Activated CD8-positive, alpha-beta memory T cell treated with anti-CD3 and anti-CD28 coated beads, Interleukin-2, amount 50 U/mL, for 24 hours (primary cell): ENCODE data around the gene TENM4.

Experiments used
- DNase-seq: peaks from one replicate; pipeline ENCODE4 v3.0.0-alpha.2; 2020; ENCODE audit errors: extremely low read depth

TENM4 gene

DNA sequence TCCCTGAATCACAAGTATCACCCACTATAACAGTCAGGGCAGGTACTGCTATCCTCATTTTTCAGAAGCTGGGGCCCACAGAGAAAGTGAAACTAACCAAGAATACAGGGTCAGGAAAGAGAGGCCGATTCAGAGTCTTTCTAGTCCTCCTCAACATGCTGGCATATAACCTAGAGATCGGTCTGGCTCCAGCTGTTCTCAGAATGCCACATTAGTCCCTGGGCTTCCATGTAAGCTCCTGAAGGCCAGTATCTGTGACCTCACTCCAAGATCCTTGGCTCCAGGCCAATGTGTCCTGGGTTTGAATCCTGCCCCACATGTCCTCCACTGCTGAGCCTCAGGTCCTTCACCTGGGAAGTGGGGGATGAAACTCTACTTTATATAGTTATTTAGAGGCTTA is 50.4 kb downstream of the TENM4 start:
- DNase-seq: no peak

DNA sequence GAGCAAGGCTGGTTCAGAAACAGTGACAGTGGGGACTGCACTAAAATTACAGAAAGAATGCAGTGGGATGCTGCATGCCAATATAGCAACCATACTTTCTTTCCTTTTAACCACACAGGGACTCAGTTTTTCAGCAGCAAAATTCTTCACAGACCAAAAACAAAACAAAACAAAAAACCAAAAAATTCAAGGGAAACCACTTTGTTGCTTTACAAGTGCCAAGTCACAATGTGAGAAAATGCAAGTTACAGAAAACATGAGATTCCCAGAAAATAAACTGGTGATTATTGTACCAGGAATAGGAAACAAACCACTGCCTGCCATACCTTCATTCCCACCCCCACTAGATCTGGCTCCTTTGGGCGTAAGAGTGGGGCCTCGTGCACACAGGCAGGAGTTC is 52.6 kb downstream of the TENM4 start:
- DNase-seq: no peak

DNA sequence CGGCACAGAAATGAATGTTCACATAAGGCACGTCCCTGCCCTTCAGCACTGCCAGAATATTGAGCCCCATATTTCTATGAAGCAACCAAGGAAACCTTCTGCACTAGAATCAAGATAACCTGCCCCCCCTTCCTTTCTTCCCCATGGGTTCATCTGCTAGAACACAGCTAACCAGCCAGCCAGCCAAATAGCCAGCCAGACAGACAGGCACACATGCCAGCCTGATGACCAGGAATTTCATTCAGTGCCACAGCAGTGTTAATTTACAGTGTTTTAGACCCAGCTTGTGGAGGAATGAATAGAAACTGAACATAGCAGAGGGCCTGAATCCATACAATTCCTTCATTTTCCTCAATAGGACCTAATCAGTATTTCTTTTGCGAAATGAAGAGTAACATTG is 57.0 kb downstream of the TENM4 start:
- DNase-seq: no peak

DNA sequence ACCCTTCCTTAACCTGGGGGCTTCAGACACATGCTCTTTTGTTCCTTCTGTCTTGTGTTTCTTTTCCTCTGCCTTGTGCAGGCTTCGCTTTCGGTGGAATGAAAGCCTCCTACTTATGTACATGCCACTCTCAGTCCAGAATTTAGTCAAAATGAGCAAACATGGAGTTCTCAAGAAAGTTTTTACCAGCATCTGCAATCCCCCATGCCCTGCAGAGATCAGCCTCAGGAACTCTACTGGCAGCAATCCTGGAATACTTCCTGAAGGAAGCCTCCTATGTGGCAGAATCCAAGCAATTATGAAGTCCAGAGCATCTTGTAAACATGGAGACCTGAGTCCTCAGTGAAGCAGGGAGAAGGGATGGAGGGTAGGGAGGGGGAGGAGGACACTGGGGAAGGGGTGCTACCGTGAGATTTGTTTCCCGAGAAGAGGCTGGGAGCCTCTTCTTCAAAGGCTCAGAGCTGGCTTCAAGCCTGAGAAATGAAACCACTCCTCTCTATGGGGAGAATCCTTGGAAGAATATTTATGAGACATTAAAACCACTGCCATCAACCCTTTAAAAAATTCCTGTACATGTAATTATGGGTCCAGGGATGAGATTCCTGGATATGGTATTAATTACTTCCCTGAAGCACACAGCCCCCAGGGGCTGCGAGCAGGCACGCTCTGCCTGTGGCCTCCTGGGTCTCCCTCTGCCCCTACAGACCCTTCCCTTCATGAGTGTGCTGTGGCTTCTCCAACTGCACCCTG is 58.4 kb downstream of the TENM4 start:
- no peak for DNase-seq

DNA sequence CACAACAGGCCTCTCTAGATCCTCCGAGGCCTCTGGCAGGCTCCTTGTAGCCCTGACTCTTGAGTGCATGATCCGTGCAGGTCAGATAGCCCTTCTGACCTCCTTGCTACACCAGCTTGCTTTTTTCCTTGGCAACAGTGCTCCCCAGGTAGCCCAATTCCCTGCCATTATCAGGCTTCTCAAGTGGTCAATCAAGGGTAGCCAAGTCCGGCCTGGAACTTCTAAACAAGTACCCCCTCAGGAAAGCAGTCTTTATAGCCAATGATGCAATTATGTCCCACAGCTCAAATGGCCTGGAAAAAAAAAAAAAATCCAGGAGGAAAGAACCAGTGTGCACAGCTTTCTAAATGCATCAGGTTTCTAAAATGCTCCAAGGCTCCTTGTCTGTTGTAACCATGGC is 59.8 kb downstream of the TENM4 start:
- no peak for DNase-seq

DNA sequence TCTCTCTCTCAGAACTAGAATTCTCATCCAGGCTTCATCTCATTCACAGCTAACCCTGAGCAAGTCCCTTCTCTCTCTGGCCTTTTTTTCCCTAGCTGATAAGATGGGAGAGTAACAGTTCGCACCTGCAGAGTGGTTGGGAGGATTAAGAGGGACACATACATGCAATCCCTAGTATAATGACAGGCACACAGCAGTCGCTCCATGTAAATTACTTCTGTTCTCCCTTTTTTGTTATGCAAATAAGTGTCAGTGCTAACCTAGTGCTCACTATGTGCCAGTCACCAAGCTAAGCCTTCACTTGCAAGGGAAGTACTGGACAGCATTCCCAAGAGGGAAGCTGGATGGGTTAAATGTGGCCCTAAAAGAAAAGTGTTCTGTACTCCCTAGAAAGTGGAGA is 63.4 kb downstream of the TENM4 start:
- DNase-seq: no peak

DNA sequence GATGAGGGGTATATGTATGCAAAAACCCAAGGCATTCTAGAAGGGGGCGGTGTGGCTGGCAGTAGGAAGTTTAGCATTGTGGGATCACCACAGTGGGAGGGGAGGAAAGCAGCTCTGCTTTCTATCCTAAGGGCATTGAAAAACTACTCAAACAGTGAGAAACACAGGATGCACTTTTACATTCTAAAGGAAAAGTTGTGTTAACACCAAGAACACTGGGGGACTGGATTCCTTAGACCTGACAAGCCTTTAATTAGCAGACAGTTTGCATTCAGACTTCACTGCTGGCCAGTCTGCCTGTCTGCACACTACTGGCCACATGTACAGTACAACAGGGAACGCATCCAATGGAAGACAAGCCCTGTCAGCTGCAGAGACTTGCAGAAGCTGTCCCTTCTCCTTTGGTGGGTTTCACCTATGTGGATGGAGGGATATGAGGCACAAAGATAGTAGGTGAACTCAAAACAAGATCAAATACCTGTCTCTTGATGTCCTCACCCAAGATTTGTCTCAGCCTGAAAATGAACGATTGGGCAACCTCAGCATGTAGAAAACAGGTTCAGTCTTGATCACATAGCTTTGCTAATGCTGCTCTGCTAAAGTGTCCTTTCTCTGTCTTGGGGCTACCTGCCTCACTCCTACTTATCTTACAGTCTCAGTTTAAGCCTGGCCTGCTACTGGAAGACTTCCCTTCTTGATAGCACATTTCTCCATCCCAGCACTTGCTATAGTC is 64.8 kb downstream of the TENM4 start:
- no peak for DNase-seq

DNA sequence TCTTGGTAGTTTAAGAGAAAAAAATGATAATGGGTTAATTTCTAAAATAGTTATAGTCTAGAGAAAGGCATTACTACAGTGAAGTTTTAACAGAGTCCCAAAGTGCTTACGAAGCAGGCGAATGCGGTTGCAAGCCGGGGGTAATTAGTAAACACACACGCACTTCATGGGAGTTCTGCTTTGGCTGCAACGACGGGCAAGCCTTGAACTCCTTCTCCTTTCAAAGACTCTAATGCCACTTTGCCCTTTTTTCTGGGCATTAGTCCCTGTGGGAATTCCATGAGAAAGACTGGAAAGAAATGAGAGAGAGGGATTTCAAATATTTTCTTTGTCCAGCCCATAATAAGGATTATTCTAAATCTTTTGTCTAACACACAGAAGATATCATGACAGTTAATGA is 66.1 kb downstream of the TENM4 start:
- no peak for DNase-seq

DNA sequence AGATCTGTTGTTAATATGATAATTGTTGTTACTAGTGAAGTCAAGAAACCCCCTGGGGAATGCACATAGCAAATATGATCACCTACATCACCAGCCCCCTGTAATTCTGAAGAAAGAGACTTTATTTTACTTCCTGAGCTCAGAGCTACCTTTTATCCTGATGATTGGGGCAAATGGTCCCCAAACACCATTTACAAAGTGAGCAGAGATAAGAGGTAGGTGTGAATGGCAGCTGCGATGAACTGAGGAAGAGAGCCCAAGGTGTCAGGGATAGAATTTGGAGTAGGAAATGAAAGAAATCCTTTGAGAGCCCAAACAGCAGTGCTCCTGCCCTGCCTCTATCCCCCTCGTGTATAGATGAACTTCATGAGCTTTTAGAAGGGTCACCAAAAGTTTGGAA is 69.1 kb downstream of the TENM4 start:
- no peak for DNase-seq

DNA sequence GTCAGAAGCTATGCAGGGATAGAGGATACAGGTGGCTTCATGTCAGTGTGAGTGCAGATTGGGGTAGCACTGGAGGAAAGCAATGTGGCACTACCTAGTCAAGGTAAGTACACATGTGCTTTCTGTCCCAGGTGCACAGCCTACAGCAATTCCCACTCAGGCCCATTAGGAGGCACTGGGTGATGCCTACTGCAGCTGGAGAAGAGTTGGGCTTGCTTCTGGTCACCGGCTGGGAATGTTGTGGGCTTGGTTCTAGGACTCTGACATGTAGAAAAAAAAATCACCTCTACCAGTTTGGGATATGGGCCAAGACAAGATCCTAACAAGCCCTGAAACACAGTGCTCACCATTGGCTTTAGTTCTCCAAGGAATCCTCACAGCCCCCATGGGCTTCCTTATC is 69.7 kb downstream of the TENM4 start:
- DNase-seq: no peak

DNA sequence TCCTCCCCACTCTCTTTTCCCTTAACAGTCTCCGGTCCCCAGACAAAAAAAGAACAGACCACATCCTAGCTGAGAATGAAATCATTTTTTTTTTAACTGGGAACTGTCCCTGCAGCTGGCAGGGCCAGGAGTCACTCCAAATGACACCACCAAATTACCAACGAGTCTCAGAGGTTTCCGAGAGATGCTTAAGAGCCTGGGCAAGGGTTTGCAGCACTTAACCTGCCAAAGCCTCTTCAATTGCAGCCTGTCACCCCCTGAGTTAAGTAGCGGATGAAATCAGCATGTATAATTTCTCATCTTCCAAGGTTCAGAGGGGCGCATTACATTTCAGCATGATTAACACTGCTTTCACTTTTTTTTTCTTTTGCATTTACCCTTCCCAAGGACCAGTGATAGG is 71.8 kb downstream of the TENM4 start:
- no peak for DNase-seq

DNA sequence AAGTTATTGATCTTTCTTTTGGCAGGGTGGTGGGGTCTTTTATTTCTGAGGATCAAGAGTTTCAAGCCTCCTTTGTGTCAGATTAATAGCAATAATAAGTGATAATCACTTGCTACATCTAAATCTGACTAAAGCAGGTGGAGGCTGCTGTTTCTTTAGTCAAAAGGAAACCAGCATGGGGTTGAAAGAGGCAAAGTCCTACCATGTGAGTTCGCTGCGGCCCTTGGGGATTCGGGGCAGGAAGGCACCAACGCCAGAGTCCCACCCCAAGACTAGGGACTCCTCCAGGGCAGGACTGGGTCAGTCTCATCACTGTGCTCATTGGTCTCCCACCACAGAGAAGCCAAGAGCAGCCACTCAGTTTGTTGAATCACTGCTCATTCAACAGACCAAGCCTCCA is 73.0 kb downstream of the TENM4 start:
- DNase-seq: no peak

DNA sequence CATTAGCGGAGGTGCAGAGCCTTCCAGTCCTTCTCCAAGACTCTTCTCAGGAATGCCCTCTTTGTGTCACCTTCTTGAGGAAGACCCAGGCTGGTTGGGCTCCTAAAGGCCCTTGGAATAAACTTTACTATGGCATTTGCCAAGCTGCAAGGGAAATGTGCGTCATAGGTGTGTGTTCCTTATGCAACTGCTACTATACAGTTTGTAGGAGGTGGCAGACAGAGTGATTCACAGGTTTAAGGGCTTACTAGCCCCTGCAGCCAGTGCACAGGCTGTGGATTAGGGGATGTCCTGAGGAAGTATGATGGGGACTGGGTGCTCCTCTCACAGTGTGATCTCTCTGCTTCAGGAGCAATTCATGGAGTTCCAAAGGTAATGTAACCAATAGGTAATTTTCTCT is 74.6 kb downstream of the TENM4 start:
- DNase-seq: no peak

DNA sequence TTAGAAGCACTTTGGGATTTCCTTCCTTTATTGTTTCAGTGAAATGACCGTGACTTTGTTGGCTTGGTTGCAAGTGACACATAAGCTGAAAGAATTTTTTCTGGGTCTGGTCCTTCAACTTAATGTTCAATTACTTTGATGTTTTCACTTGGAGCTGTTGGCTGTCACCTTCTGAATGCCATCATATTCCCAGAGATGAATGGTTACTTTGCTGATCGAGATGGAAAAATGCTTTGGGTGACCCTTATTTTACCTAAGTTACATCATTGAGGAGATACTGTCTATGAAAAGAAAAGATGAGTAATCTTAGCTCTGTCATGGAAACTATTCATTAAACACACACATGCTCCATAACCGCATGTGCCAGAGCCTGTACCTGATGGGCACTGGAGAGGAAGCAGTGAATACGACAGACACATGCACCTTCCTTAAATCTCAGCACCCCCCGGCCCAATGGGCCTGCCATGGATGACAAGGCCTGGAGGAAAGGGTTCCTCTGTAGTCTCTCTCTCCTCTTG is 76.9 kb downstream of the TENM4 start:
- DNase-seq: no peak

DNA sequence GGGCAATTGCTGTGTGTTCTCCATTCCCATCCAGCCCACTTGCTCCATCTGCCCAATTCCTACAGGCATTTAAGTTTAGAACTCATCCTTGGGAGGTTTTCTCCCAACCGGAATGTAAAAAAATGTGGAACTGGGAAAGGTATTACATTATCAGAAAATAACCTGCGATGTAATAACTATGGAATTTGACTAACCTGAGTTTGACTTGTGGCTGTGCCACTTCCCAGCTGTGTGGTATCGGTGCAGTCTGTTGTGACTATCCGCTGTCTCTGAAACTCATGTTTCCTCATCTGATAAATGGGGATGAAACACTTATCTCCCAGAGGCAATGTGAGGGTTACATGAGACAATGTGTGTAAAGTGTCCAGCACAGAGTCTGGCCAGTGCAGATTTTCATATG is 77.6 kb downstream of the TENM4 start:
- no peak for DNase-seq

DNA sequence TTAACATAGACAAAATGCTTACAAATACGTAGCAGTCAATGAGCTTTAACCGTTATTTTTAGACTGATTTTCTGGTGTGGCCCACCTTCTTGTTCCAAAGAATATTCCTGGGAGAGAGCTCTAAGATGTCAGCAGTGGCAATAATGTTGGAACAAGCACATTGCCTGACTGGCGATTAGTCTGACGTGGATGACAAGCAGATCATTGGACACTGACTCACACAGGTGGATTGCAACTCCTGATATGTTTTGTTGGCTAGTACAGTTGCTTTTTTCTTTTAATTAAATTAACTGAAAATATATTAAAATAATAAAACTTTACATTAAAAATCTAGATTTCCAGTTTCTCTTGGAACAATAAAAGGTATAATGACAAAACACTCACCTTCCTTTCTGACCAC is 78.0 kb downstream of the TENM4 start:
- no peak for DNase-seq

DNA sequence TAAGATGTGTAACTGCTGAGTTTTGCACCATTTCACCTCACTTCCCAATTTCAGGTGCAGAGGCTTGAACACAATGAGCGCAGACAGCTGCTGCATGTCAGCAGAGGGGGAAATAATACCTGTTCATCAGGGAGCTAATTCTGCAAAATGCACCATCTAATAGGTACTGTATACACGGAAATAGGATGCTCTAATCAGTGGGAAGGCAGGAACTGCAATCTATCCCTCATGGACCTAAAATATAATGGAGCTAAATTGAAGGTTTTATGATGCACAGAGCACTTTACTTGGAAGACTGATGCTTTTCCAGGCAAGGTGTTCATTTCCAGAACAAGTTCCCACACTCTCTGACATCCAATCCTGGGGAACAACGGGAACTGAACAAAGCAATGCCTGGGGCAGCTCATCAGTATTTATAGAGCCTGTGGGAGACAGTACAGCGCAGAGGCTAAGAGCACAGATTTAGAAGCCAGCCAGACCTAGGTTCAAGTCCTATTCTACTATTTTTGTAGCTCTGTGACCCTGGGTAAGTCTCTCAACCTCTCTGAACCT is 78.5 kb downstream of the TENM4 start:
- DNase-seq: no peak

DNA sequence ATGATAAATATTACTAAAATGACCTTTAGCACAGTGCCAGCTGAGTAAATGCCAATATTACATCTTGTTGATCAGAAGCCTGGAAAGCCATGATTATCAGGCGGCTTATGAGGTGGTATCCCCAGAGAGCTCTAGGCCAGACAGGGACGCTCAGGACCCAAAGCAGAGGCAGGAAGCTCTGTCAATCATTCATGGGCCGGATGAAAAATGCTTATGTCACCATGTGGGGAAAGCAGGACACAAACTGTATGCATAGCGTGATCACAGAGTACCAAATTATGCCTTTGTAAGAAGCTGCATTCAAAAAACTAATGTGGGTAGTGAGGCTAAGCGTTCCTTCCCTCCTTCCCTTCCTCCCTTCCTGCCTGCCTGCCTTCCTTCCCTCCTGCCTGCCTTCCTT is 82.6 kb downstream of the TENM4 start:
- no peak for DNase-seq

DNA sequence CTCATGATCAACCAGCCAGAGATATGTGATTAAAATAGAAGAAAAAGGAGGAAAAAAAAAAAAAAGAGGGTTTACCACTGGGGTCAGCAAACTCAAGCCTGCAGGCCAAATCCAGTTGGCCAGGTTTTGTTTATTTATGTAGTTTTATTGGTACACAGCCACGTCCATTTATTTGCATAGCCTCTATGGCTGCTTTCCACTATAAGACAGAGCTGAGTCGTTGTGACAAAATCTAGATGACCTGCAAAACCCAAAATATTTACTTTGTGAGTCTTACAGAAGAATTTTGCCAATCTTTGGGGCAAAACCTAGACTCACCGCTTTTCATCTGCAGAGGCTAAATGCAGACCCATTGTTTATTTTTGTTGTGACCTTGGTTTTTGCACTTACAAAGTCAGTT is 87.1 kb downstream of the TENM4 start:
- DNase-seq: no peak

DNA sequence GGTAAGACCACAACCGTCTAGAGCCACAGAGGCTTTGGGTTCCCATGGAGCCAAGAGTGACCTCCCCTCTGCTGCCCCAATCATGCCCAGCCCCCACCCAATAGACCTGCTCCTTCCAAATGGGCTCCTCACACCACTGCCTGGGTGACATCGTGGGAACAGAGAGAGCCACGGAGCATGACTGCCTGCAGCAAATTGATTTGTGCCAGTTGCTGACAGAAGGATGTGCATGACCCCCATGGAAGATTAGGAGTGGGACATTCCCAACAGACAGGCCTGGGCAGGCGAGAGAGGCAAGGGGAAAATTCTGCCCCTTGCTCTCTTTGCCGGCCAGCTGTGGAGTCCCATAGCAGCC is 88.5 kb downstream of the TENM4 start:
- DNase-seq: no peak

DNA sequence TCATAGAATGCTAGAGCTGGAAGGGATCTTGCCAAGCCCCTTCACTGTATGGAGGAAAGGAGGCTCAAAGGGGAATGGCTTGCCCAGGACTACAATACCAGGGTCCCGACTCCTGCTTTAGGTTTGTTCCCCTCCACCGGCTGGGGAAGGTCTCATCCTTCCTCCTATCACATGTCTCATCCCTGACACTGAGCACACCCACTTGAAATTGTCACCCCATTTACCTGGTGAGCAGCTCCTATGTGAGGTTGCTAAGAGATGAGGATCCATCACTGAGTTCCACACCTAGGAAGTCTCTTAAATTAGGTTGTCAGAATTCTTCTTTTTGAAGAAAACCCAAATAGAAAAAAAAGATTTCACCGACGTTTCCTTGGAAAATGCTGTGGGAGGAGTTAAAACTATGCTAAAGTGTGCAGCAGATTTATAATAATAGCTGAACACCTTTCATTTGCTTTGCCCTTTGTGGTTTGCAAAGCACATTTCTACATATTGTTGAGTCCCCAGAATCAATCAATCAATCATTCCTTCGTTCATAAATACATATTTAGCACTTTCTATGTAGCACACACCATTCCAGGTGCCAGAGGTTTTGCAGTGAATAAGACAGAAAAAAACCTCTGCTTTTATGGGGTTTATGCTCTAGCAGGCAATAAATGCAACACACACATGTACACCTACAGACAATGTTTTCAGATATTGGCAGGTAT is 91.7 kb downstream of the TENM4 start:
- no peak for DNase-seq

DNA sequence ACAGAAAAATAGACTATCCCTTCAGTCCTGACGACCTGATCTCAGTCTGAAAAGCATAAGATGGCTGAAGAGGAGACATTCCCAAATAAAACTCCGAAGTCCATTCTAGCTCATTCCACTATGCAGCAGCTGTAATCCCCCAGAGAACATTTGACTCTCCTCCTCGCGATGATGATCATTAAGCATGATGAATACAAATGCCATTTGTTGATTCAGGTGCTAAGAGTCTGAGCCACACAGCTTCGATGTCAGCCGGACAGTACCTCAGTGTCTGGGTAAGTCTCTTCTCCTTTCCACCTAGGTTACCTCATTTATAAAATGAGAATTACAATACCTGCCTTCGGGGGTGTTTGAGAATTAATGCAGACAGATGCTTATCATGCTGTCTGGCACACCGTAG is 94.8 kb downstream of the TENM4 start:
- no peak for DNase-seq
